Neural cell (in vitro differentiated cells): ENCODE results near the gene DACH1. TPM values are rescaled to one million over a fixed set of nuclear protein-coding genes. Genes with fewer than 3 reads are reported as not detected.

Source experiments
- H2AFZ ChIP-seq: fragments of 200-600, 300-800 bp; sonication (generic), shearing (Covaris generic); 2 replicates; pipeline ENCODE4 v1.6.0; 2014; ENCODE audit warnings: low read depth, mild to moderate bottlenecking, antibody characterized with exemption, low read length, moderate library complexity
- H3F3A ChIP-seq: fragments of 200-600 bp; shearing (Covaris generic); 2 replicates; pipeline ENCODE4 v1.6.1; 2016; ENCODE audit warnings: mild to moderate bottlenecking, moderate library complexity, mixed read lengths, antibody characterized with exemption, low read length; ENCODE audit not compliant: insufficient read depth, poor library complexity, severe bottlenecking
- H3K27ac ChIP-seq: fragments of 200-600, 300-800 bp; sonication (generic), shearing (Covaris generic); 2 replicates; pipeline ENCODE4 v1.5.1; 2014; ENCODE audit warnings: mild to moderate bottlenecking, low read length, moderate library complexity
- H3K27me3 ChIP-seq: fragments of 300-800, 200-600 bp; sonication (generic), shearing (Covaris generic); 2 replicates; pipeline ENCODE4 v1.6.0; 2014; ENCODE audit warnings: mild to moderate bottlenecking, low read depth, low read length, moderate library complexity; ENCODE audit not compliant: insufficient read depth
- H3K36me3 ChIP-seq: fragments of 300-800, 200-600 bp; sonication (generic), shearing (Covaris generic); 2 replicates; pipeline ENCODE4 v1.5.1; 2014; ENCODE audit warnings: mild to moderate bottlenecking, antibody characterized with exemption, low read length, moderate library complexity; ENCODE audit not compliant: insufficient read depth
- H3K4me2 ChIP-seq: fragments of 300-800, 200-600 bp; sonication (generic), shearing (Covaris generic); 2 replicates; pipeline ENCODE4 v1.6.0; 2014; ENCODE audit warnings: mild to moderate bottlenecking, low read length
- H3K4me3 ChIP-seq: fragments of 300-800, 200-600 bp; sonication (generic), shearing (Covaris generic); 2 replicates; pipeline ENCODE4 v1.5.1; 2014; ENCODE audit warnings: mild to moderate bottlenecking, low read length, moderate library complexity
- H3K79me2 ChIP-seq: fragments of 200-600 bp; shearing (Covaris generic); replicated peaks from 2 replicates; pipeline ENCODE4 v1.6.0; 2014; ENCODE audit warnings: mild to moderate bottlenecking, low read length, moderate library complexity; ENCODE audit not compliant: insufficient read depth
- H3K9ac ChIP-seq: fragments of 300-800, 200-600 bp; sonication (generic), shearing (Covaris generic); 2 replicates; pipeline ENCODE4 v1.6.1; 2016; ENCODE audit warnings: mild to moderate bottlenecking, low read length, mixed read lengths
- H3K9me2 ChIP-seq: fragments of 200-600 bp; shearing (Covaris generic); 2 replicates; pipeline ENCODE4 v1.6.1; 2016; ENCODE audit warnings: mild to moderate bottlenecking, low read length, mixed read lengths; ENCODE audit not compliant: insufficient read depth
- H3K9me3 ChIP-seq: fragments of 200-600, 300-800 bp; sonication (generic), shearing (Covaris generic); 2 replicates; pipeline ENCODE4 v1.6.1; 2016; ENCODE audit warnings: mild to moderate bottlenecking, mixed run types, low read length, moderate library complexity, mixed read lengths
- H4K20me1 ChIP-seq: fragments of 200-600 bp; shearing (Covaris generic); 2 replicates; pipeline ENCODE4 v1.6.1; 2016; ENCODE audit warnings: mild to moderate bottlenecking, mixed run types; ENCODE audit not compliant: insufficient read depth
- EP300 ChIP-seq: fragments of 450-650 bp; conservative IDR thresholded peaks from 2 replicates; pipeline ENCODE4 v1.6.1; 2014; ENCODE audit warnings: antibody characterized with exemption, mild to moderate bottlenecking, moderate library complexity; ENCODE audit not compliant: poor library complexity, severe bottlenecking
- EZH2 ChIP-seq: fragments of 200-600, 300-800 bp; shearing (Covaris generic), sonication (generic); IDR thresholded peaks from 2 replicates; pipeline ENCODE4 v1.6.1; 2014; ENCODE audit warnings: antibody characterized with exemption, low read length, borderline replicate concordance, mild to moderate bottlenecking; ENCODE audit not compliant: insufficient read depth, poor library complexity, severe bottlenecking
- MXI1 ChIP-seq: fragments of 450-650 bp; conservative IDR thresholded peaks from 2 replicates; pipeline ENCODE4 v1.6.1; 2014; ENCODE audit warnings: antibody characterized with exemption, mild to moderate bottlenecking; ENCODE audit not compliant: poor library complexity, severe bottlenecking
- POLR2AphosphoS5 ChIP-seq: IDR thresholded peaks from 2 replicates; pipeline ENCODE4 v1.6.1; 2012
- RAD21 ChIP-seq: fragments of 450-650 bp; conservative IDR thresholded peaks from 2 replicates; pipeline ENCODE4 v1.6.1; 2014; ENCODE audit warnings: antibody characterized with exemption, mild to moderate bottlenecking, moderate library complexity
- SMC3 ChIP-seq: fragments of 450-650 bp; conservative IDR thresholded peaks from 2 replicates; pipeline ENCODE4 v1.6.1; 2014; ENCODE audit warnings: antibody characterized with exemption, mild to moderate bottlenecking, moderate library complexity; ENCODE audit not compliant: poor library complexity
- TAF1 ChIP-seq: IDR thresholded peaks from 2 replicates; pipeline ENCODE4 v1.6.1; 2012; ENCODE audit warnings: low read depth
- polyA plus RNA-seq: library from polyadenylated mRNA; depleted of rRNA; stranded (reverse); fragments of >200 nt; gene quantifications from 2 replicates; pipeline ENCODE4 v1.2.3, GENCODE V29; 2014
- TF ChIP-seq, protein P1 (sequence below): fragments of 450-650 bp; IDR thresholded peaks from 2 replicates; pipeline ENCODE4 v1.5.1; 2014; ENCODE audit warnings: antibody characterized with exemption, mild to moderate bottlenecking, moderate library complexity; ENCODE audit not compliant: poor library complexity, severe bottlenecking
- TF ChIP-seq, protein P2 (sequence below): IDR thresholded peaks from 2 replicates; pipeline ENCODE4 v1.6.1; 2012; ENCODE audit warnings: borderline replicate concordance

The DACH1 gene
- polyA plus RNA-seq, 1 donor from 2014 or later = 20.0 TPM

DNA sequence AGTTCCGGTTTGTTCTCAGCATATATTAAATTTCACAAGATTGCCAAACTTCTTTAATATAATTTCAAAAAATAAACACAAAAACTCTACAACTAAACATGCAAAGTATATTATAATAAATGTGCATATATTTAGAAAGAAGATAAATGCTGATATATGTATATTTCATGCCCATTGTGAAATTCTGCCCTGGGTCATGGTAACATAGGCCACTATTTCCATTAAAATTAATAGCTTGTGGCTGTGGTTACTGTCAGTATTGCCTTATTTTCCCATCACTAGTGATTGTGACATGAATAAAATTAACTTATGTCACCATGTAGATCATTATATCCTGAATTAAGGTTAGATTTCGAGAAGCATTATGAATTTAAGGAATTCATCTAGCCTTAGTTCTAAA lies 410.9 kb downstream of the DACH1 start:
- Histone ChIP-seq H4K20me1 (no peaks in the 10 kb centered on the region), H3K27me3 (no peaks in the 10 kb centered on the region), H3K27ac (no peak overlapping the region), H3K4me3 (no peak overlapping the region), H3K79me2 (no peaks in the 10 kb centered on the region), H3K9me3 (no peaks in the 10 kb centered on the region), H3K36me3 (no peaks in the 10 kb centered on the region), H3K4me2 (no peak overlapping the region), H3F3A (no peaks in the 10 kb centered on the region), H3K9me2 (no peaks in the 10 kb centered on the region), H3K9ac (no peak overlapping the region), H2AFZ (no peak overlapping the region)
- no peak for TF ChIP-seq EZH2
- no peak for TF ChIP-seq POLR2AphosphoS5
- TF ChIP-seq RAD21 = no peak
- TF ChIP-seq MXI1 = no peak
- TF ChIP-seq, protein P1, sequence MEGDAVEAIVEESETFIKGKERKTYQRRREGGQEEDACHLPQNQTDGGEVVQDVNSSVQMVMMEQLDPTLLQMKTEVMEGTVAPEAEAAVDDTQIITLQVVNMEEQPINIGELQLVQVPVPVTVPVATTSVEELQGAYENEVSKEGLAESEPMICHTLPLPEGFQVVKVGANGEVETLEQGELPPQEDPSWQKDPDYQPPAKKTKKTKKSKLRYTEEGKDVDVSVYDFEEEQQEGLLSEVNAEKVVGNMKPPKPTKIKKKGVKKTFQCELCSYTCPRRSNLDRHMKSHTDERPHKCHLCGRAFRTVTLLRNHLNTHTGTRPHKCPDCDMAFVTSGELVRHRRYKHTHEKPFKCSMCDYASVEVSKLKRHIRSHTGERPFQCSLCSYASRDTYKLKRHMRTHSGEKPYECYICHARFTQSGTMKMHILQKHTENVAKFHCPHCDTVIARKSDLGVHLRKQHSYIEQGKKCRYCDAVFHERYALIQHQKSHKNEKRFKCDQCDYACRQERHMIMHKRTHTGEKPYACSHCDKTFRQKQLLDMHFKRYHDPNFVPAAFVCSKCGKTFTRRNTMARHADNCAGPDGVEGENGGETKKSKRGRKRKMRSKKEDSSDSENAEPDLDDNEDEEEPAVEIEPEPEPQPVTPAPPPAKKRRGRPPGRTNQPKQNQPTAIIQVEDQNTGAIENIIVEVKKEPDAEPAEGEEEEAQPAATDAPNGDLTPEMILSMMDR = no peak
- TF ChIP-seq SMC3 = no peak
- TF ChIP-seq, protein P2, sequence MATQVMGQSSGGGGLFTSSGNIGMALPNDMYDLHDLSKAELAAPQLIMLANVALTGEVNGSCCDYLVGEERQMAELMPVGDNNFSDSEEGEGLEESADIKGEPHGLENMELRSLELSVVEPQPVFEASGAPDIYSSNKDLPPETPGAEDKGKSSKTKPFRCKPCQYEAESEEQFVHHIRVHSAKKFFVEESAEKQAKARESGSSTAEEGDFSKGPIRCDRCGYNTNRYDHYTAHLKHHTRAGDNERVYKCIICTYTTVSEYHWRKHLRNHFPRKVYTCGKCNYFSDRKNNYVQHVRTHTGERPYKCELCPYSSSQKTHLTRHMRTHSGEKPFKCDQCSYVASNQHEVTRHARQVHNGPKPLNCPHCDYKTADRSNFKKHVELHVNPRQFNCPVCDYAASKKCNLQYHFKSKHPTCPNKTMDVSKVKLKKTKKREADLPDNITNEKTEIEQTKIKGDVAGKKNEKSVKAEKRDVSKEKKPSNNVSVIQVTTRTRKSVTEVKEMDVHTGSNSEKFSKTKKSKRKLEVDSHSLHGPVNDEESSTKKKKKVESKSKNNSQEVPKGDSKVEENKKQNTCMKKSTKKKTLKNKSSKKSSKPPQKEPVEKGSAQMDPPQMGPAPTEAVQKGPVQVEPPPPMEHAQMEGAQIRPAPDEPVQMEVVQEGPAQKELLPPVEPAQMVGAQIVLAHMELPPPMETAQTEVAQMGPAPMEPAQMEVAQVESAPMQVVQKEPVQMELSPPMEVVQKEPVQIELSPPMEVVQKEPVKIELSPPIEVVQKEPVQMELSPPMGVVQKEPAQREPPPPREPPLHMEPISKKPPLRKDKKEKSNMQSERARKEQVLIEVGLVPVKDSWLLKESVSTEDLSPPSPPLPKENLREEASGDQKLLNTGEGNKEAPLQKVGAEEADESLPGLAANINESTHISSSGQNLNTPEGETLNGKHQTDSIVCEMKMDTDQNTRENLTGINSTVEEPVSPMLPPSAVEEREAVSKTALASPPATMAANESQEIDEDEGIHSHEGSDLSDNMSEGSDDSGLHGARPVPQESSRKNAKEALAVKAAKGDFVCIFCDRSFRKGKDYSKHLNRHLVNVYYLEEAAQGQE = no peak
- no peak for TF ChIP-seq TAF1
- no peak for TF ChIP-seq EP300

DNA sequence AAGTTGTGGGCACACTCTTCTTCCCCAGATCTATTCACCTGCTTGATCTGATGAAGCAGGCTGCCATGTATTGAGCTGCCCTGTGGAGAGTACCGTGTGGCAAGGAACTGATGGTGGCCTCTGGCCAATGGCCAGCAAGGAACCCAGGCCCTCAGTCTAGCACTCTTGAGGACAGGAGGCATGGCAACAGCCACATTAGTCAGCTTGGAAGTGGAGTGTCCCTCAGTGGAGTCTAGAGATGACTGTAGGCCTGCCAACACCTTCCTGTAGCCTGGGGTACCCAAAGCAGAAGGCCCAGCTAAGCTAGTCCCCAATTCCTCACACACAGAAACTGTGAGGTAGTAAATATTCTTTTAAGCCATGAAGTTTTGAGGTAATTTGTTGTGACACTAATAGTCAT lies 412.5 kb downstream of the DACH1 start:
- H3K9me3 ChIP-seq = no peaks in the 10 kb centered on the region
- H3K27ac ChIP-seq = no peak overlapping the region
- no peaks in the 10 kb centered on the region for H3K79me2 ChIP-seq
- H3K36me3 ChIP-seq = no peaks in the 10 kb centered on the region
- H3K9me2 ChIP-seq = no peaks in the 10 kb centered on the region
- no peak overlapping the region for H3K9ac ChIP-seq
- TF ChIP-seq TAF1 = no peak
- TF ChIP-seq, protein P2 = no peak
- TF ChIP-seq EP300 = no peak
- no peak for TF ChIP-seq EZH2
- TF ChIP-seq, protein P1 = no peak
- TF ChIP-seq SMC3 = no peak
- no peak for TF ChIP-seq MXI1
- TF ChIP-seq POLR2AphosphoS5 = no peak
- TF ChIP-seq RAD21 = no peak
- no peak overlapping the region for H3K4me2 ChIP-seq
- no peak overlapping the region for H3K4me3 ChIP-seq
- H3K27me3 ChIP-seq = no peaks in the 10 kb centered on the region
- H3F3A ChIP-seq = no peaks in the 10 kb centered on the region
- no peak overlapping the region for H2AFZ ChIP-seq
- no peaks in the 10 kb centered on the region for H4K20me1 ChIP-seq
